Hematopoietic multipotent progenitor cell (in vitro differentiated cells): ENCODE measurements around the gene SPATS2L. TPM values are rescaled to one million over a fixed set of nuclear protein-coding genes. Genes with fewer than 3 reads are reported as not detected.

ENCODE experiments used
- DNase-seq, 3 donors: peaks; one replicate each; pipeline ENCODE4 v3.0.0-alpha.2; 2011 to 2015; ENCODE audit warnings: low read depth in 2 of 3, low spot score in 2 of 3
- total RNA-seq: library from RNA; depleted of rRNA; stranded (reverse); fragments of >200 nt; gene quantifications from one replicate; pipeline ENCODE4 v1.2.3, GENCODE V29; 2012

SPATS2L gene
- total RNA-seq, 1 donor, result 6.5 TPM

- DNase-seq, result no peak
Measured at GRCh38 chr2:200484934-200485333, 178.4 kb downstream of the SPATS2L start.

GRCh38 chr2:200486529-200486928 is 180.0 kb downstream of the SPATS2L start:
- DNase-seq, result peak in 1 of 3 donors; percentile 33

GRCh38 chr2:200488169-200488568 is 181.7 kb downstream of the SPATS2L start:
- no peak for DNase-seq

GRCh38 chr2:200490001-200490400 is 183.5 kb downstream of the SPATS2L start:
- DNase-seq, result no peak

GRCh38 chr2:200492656-200493055 is 186.2 kb downstream of the SPATS2L start:
- no peak for DNase-seq

- no peak for DNase-seq
Measured at GRCh38 chr2:200494048-200494447, 187.6 kb downstream of the SPATS2L start.

GRCh38 chr2:200496696-200497095 is 190.2 kb downstream of the SPATS2L start:
- DNase-seq, result no peak

- DNase-seq, result no peak
Measured at GRCh38 chr2:200498402-200499162, 192.1 kb downstream of the SPATS2L start.

- no peak for DNase-seq
Measured at GRCh38 chr2:200502196-200502595, 195.7 kb downstream of the SPATS2L start.

GRCh38 chr2:200506679-200507078 is 200.2 kb downstream of the SPATS2L start:
- DNase-seq, result no peak

GRCh38 chr2:200507179-200507578 is 200.7 kb downstream of the SPATS2L start:
- DNase-seq, result no peak

GRCh38 chr2:200509235-200509611 is 202.7 kb downstream of the SPATS2L start:
- DNase-seq, result peak in 2 of 3 donors; percentile 5 to 12

GRCh38 chr2:200509612-200510433 is 203.3 kb downstream of the SPATS2L start, which contains the start of gene KCTD18:
Gene KCTD18, minus strand, starts transcription at chr2:200510068. Its CDS starts 3,052 bp downstream, at chr2:200507016.
- peak; percentile 69 to 86 (median 85) for DNase-seq

GRCh38 chr2:200515155-200515554 is 208.7 kb downstream of the SPATS2L start:
- no peak for DNase-seq

- DNase-seq, result no peak
Measured at GRCh38 chr2:200523158-200523557, 216.7 kb downstream of the SPATS2L start.

- no peak for DNase-seq
Measured at GRCh38 chr2:200523604-200524003, 217.1 kb downstream of the SPATS2L start.

- no peak for DNase-seq
Measured at GRCh38 chr2:200525066-200525465, 218.6 kb downstream of the SPATS2L start.

GRCh38 chr2:200525551-200525881 is 219.0 kb downstream of the SPATS2L start:
- no peak for DNase-seq

- DNase-seq, result peak; percentile 78 to 97 (median 95)
Measured at GRCh38 chr2:200525882-200526651, 219.6 kb downstream of the SPATS2L start, which contains the start of gene SGO2. Gene SGO2, plus strand, starts transcription at chr2:200526207. Its CDS starts 6,769 bp downstream, at chr2:200532976.

- DNase-seq, result no peak
Measured at GRCh38 chr2:200528228-200528627, 221.7 kb downstream of the SPATS2L start.
